GM15510 (cell line): ENCODE data around the gene SLC35F4.

Experiments
- POLR2A ChIP-seq: IDR thresholded peaks from 3 replicates; pipeline ENCODE4 v1.6.1; 2011; ENCODE audit warnings: borderline replicate concordance; ENCODE audit not compliant: insufficient read length; ENCODE audit errors: extremely low read depth

Gene SLC35F4

DNA sequence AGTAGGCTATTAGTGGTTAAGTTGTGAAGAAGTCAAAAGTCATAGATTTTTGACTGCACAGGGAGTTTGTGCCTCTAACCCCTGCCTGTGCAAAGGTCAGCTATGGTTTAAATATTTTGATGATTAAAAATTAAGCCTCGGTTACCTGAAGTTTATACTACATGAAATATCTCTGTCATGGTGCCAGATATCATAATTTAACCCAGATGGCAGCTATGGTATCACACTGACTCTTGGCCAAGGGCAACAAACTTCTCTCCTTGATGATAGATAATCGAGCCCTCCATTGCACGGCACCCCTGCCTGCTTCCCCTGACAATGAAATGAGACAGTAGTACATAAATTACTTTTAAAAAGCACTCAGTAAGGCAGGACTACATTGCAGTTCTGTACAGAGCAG is 80.8 kb downstream of the SLC35F4 start:
- TF ChIP-seq POLR2A: no peak

DNA sequence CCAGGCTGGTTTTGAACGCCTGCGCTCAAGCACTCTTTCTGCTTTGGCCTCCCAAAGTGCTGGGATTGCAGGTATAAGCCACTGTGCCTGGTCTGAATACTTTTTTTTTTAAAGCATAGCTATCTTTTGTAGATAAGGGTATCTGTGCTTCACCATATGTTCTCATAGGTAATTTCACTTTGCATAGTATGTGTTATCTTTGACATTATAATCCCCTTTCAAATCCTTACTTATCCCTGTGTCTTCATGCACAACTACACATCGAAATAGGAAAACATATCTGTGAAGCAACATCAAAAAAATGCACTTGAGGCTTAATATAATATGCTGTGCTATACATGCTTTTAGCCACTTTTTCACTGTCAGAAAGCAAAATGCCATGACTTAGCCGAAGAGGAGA is 94.1 kb downstream of the SLC35F4 start:
- TF ChIP-seq POLR2A: no peak

DNA sequence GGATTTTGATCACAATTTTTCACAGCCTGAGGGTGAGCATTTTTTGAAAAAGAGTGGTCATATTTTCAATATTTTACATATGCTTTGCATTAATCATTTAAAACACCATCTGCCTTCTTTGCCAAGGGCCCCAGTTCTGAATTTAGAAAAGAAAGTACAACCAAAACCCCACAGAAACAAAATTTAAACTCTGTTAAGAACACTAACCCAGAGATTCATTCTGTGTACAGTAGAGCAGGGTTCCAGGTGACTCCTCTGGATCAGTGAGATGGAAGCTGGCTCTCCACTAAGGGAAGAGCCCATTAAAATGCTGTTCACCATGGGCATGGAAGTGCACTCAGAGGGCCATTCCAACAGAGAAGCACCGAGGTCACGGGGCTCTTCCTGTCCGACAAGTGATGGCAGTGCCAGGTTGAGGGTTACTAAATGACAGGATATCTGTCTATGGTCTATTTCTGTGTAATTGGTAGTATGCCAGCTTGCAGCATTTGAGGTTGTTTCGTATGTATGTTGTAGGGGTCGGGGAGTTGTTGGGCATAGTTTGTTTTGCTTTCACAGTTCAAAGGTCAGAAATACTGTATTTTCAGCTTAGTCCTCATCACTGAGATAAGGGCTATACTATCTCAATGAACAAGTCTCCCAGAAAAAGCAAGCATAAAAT is 95.9 kb downstream of the SLC35F4 start:
- TF ChIP-seq POLR2A: no peak

DNA sequence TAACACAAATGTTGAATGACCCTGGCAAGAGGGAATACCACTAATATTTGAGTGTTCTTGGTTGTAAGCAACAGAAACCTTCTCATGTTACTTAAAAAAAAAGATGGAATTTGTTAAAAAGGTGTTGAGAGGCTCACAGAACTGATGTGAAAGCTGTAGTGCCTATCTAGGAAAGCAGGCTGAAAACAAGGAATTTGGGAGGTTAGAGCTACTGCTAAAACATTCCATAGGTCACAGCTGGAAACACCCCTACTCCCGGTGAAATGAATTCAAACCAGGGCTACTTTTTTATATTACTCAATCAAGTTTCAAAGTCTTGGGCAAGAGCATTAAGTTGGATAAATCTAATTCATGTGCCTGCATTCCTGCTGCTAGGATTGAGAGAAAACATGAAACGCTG is 104.1 kb downstream of the SLC35F4 start:
- no peak for TF ChIP-seq POLR2A

DNA sequence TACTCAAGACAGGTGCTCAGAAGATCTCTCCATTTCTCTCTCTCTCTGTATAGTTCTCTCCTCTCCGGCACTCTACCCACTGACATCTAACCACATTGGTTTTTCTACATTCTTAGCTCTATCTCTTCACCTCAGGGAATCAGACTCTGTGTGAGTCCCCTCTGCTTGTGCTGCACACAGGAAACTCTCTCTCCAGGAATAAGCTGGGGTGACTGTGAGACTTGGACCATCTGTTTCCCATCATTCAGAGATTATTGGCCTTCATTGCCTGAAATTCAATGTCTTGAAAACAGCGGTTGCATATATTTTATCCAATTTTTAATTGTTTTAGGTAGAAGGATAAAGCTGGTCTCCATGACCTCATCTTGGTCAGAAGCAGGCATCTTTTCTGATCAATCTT is 105.0 kb downstream of the SLC35F4 start:
- TF ChIP-seq POLR2A: no peak

DNA sequence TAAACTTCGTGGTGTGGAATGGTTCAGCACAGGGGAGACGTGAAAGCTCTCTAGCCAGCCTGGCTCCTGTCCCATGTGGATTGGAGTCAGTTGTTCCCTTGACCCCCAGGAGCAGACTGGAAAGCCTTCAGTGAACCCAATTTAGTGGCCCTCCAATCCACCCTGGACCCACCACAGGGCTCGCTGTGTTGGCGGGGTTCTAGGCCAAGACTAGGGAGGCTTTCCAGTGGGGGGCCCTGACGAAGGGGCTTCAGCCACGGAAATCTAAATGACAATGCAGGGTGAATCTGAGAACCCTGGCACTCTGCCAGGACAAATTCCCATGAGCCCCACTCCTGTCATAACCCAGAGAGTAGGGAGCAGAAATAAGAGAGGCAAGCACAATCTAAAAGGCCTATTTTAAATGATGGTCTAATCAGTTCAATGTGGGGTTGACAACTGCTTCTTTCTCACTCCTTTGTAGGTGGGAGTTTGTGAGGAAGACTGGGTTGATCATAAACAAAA is 110.8 kb downstream of the SLC35F4 start:
- TF ChIP-seq POLR2A: no peak

DNA sequence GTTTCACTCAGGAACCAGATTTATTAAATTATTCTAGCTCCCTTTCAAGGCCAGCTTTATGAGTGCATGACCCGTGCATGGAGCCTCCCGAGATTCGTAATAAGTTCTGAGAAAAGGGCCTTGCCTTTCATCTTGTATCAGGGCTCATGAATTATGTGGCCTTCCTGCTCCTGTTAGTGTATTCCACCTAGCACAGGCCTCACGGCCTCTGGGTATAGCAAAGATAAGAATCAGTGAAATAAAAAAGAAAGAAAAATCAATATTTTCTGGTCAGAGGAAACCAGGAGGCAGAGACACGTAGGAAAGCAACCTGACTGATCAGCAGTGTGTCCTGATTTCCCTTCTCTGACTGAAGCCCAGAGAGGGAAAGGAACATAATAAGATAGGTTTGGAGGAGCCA is 111.4 kb downstream of the SLC35F4 start:
- TF ChIP-seq POLR2A: no peak

DNA sequence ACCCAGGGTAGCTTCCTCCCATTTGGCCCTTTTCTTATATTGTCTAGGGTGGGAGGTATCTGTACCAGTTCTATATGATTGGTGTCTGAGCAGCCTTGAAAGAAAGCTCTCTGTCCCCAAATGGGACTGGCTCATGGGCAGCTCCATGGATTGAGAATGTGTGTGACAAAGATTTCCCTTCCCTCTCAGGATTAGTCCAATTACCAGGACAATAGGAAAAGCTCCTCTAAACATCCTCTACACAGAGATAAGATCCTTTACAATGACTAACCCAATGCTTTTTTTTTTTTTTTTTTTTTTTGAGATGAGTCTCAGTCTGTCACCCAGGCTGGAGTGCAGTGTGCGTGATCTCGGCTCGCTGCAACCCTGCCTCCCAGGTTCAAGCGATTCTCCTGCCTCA is 112.1 kb downstream of the SLC35F4 start:
- no peak for TF ChIP-seq POLR2A

DNA sequence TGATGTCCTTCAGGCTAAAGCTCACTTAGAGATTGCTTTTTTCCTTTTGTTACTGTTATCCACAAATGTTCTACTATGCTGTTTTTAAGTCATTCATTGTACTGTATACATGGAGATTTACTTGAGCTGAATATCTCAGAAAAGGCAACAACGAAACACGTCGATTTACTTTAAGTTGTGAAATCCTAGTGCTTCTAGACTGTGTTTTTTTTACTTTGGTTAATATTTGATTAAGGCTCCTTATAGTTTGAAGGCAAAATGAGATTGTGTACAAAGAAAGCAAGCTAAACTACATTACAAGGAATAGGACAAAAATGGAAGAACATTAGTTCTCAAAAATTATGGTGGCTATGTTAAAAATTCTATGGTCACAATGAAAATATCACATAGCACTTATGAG is 114.5 kb downstream of the SLC35F4 start:
- no peak for TF ChIP-seq POLR2A

DNA sequence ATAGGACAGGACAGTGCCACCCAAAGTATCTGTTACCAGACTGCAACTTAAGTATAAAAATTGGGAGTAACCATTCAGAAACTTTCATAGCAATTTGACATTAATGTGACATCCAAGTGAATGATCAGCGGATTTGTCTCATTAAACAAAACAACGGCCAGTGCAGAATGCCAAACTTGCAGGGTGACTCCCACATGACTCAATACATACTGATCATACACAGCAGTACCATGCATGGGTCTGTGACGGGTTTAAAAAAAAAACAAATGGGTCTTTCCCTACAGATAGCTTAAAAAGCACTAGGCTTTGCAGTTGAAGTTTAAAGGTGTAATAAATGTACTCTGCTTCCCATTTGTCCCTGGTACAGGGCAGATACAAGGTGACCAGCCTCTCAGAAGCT is 116.6 kb downstream of the SLC35F4 start:
- TF ChIP-seq POLR2A: no peak

DNA sequence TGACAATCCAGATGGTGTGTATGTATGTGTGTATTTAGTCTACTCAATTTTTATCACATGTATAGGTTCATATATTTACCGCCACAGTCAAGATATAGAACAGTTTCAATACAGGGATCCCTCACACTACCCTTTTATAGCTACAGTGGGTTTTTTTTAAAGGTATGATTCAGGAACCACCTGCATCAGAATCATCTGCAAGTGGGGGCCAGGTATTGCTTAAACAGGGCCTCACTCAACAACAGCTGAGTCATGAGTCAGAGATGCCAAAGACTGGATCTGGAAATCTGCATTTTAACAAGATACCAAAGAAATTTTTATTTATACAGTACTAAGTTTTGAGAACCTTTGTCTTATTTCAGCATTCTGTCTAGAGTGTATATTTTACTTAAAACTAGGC is 117.6 kb downstream of the SLC35F4 start:
- no peak for TF ChIP-seq POLR2A

DNA sequence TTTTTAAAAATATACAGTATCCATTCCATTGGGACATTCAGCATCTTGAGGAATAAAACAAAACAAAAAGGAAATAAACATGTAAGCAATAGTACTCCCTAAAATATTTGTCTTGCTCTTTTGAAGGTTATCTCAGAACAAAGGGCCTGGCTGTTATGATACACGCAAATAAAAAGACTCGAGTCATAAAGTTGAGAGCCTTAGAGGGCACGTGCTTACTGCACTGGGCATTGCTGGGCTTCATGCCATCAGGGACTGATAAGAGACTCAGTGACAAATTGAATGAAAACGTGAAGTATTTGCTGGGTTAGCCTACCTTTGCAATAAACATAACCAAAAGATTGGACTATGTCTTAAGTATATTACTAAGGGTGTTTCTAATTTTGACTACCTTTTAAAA is 118.9 kb downstream of the SLC35F4 start:
- no peak for TF ChIP-seq POLR2A

DNA sequence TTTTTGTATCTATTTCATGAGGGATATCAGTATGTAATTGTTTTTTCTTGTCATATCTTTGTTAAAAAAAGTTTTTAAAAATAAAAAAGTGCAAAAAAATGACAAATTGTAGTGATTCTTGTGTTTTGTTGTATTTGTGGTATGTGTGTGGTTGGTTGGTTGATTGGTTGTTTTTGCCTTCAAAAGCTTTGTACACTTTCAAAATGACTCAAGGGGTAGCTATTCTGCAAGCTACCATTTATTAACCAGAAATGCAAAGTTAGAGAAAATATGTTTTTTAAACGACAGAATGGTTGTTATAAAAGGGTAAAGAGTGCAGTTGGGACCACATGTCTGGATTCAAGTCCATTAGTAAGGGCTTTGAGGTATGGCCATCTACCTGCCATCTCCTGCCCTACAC is 119.3 kb downstream of the SLC35F4 start:
- no peak for TF ChIP-seq POLR2A

DNA sequence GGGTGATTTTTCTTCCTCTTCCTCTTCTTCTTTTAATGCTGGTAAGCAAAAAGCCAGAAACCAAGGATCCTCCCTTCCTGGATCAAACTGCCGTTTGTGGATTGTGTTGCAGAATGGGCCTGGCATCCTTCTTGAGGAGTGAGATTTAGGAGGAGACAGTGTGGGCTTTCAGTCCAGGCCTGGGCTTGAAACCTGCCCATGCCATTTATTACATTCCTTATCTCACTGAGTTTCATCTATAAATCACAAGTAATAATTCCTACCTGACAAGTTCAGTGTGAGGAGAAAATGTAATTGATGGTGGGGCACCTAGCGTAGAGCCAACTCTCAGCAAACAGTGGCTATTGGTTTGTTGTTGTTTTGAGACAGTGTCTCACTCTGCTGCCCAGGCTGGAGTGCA is 126.4 kb downstream of the SLC35F4 start:
- TF ChIP-seq POLR2A: no peak

DNA sequence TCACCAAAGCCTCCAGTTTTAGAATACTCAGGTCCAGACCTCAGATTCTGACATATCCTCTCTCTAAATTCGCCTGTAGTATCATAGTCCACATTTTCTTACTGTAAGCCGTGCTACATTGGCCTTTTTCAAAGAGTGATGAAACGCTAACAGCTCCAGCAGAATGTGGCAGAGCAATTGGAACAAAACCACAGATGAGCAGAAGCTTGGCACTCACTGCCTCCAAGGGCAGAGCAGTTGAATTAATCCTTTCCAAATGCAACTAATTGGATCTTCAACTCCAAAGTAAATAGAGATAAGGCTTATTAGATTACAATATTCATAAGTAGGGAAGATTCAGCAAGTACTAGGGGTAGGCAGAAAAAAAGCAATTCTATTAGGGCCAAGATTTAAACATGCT is 128.3 kb downstream of the SLC35F4 start:
- TF ChIP-seq POLR2A: no peak

DNA sequence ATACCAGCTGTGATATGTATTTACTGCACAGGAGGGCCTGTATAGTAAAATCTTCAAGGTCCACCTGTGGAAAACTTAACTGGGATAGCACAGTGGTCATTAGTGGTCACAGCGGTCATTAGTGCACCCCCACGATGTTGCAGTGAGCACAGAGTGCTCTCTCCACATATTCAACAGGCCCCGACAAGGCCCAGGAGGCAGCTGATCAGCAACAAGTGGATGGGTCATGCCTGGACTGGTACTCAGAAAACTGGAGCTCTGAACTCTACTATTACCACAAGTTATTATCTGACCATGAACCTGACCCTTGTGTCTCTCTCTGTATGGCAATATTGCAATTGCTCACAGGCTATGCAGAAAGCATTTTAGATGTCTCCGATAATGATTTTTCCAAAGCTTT is 129.5 kb downstream of the SLC35F4 start:
- no peak for TF ChIP-seq POLR2A

DNA sequence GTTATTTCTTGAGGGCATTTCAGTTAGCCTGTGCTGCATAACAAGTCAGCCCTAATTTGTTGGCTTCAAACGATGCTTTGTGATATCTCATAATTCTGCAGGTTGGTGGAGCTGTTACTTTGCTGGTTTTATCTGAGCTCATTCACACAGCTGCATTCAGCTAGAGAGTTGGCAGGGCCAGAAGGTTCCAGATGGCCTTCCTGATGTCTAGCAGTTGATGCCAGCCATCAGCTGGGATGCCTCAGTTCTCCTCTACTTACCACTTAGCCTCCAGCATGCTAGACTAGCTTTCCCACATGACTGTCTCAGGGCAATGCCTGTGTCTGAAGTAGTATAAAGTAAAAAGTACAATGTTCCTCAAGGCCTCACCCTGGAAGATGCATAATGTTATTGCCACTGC is 130.6 kb downstream of the SLC35F4 start:
- TF ChIP-seq POLR2A: no peak

DNA sequence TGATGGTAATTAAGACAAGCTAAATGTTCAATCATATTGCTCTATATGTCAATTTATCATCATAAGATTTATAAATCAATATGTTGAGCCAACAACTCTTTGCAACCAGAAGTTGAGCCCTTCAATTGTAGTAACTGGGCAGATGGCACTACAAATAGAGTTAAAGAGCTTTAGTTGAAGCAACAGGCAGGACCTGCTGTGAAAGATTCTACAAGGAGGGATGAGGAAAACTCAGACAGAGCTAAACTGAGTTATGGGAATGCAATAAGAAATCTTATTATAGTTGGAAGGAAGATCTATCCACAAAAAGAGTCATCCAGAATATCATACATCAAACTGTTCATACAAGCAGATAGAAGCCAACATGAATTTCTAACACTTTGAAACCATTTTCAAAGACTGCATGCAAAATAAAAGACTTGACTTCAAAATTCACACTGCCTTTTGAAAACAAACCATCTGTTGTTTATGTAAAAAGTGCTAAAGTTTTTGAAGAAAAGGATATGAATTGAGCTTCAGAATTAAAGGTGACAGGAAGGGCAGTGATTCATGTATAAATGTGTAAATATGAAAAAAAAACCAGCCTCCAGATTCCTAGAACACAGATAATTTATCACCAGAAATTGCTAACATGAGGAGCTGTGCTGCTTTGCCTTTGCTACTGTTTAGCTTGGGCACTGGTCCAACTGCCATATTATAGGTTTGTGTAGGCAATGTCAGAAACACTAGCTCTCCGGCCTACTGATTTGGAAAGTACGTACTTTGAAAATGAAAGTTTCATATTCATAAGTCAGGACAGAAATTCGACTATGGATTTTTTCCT is 133.2 kb downstream of the SLC35F4 start:
- TF ChIP-seq POLR2A: no peak
